Activated B cell treated with CpG ODN at 0.5 μM for 24 hours (primary cell): ENCODE data around the gene FXYD7. TPM values are rescaled to one million over a fixed set of nuclear protein-coding genes. Genes with fewer than 3 reads are reported as not detected.
A peak's percentile ranks its signal among the peaks of the same experiment; 100 is the strongest.

Experiments
- ATAC-seq: fragments of 200-7000 bp; cut with Tn5 transposase; one replicate; pipeline ENCODE4 v1.10.0; 2021; ENCODE audit warnings: low read depth, mild to moderate bottlenecking, moderate library complexity
- CTCF ChIA-PET: fragments of 350-600 bp; sonication (Branson Sonifier 250); formaldehyde crosslinking; loops from one replicate; lab custom pipeline; 2021; ENCODE audit warnings: antibody characterized with exemption; lab: Charles Lee
- POLR2A ChIA-PET: fragments of 350-600 bp; sonication (Branson Sonifier 250); formaldehyde crosslinking; loops from one replicate; lab custom pipeline; 2021; ENCODE audit warnings: antibody characterized with exemption; lab: Charles Lee
- DNase-seq: peaks from one replicate; pipeline ENCODE4 v3.0.0; 2022
- H3K27ac Mint-ChIP-seq: one replicate; pipeline ENCODE4 v1.8.0; 2020; ENCODE audit warnings: mixed read lengths
- H3K27me3 Mint-ChIP-seq: one replicate; pipeline ENCODE4 v1.8.0; 2021; ENCODE audit warnings: mixed read lengths
- H3K36me3 Mint-ChIP-seq: one replicate; pipeline ENCODE4 v1.8.0; 2021; ENCODE audit warnings: low read depth, mixed read lengths
- H3K4me1 Mint-ChIP-seq: one replicate; pipeline ENCODE4 v1.8.0; 2021; ENCODE audit warnings: mixed read lengths
- H3K4me3 Mint-ChIP-seq: one replicate; pipeline ENCODE4 v1.8.0; 2020; ENCODE audit warnings: mild to moderate bottlenecking, mixed read lengths
- H3K9me3 Mint-ChIP-seq: one replicate; pipeline ENCODE4 v1.8.0; 2020; ENCODE audit warnings: mixed read lengths
- CTCF ChIP-seq: fragments of 200-600 bp; IDR thresholded peaks from one replicate; pipeline ENCODE4 v1.8.0; 2022; ENCODE audit warnings: antibody characterized with exemption, mild to moderate bottlenecking
- intact Hi-C: fragments of 100-400 bp; cut with micrococcal nuclease; formaldehyde crosslinking; loops from one replicate; pipeline ENCODE4 v1.15.1; 2024
- total RNA-seq: library from RNA; stranded (reverse); gene quantifications from 2 replicates; pipeline ENCODE4 v1.2.3, GENCODE V29; 2022

Gene FXYD7
- total RNA-seq, 1 donor from 2014 or later, result 3.0 TPM

DNA sequence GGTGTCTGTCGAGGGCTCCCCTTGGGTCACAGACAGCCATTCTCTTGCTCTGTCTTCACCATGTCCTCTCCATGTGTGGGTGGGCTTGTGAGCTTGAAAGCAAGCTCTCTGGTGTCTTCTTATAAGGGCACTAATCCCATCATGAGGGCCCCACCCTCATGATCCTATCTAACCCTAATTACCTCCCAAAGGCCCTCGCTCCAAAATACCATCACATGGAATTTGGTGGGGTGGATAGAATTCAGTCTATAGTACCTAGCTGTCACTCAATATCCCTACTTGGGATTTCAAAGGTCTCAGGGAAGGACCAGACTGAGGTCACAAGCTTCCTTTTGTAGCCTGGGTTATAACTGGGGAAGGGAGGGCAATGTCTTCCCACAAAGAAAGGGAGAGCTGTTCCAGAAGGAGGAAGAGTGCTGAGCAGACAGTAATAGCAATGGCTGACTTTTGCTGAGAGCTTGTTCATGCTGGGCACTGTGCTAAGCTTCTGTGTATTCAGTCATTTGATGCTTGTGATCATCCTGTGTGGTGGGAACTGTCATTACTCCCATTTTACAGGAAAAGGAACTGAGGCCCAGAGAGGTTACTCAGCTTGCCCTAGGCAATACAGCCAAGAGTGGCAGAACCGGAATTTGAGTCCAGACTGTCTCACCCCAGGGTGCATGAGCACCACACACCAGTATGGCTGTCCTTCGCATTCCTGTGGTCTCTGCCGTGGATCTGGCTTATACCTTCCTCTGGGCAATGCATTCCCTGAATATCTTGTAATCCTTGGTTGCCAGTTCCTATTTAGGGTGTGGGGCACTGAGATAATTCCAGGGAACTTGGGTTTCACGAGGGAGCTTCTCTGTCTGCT, 19.6 kb downstream of the FXYD7 start:
- POLR2A ChIA-PET, result interaction anchor here (0.6 to 1.5 kb wide), 3 partner anchors 9 to 737 kb away, joined by 3 to 5 read pairs (median 4); partner anchors contain the start of gene FXYD5

GRCh38 chr19:35164418-35164817, 21.4 kb downstream of the FXYD7 start:
- H3K27ac Mint-ChIP-seq, result no peak overlapping the region
- DNase-seq, result no peak
- H3K4me1 Mint-ChIP-seq, result peaks cover 29% of the 10 kb centered on the region
- ChIA-PET POLR2A (no interaction called here), CTCF (interaction anchor here (1.7 kb wide), 1 partner anchor 22 kb away, joined by 4 read pairs; the partner anchor contains the start of gene FXYD7)
- intact Hi-C loops, result no loop called here
- no peaks in the 10 kb centered on the region for H3K27me3 Mint-ChIP-seq
- H3K9me3 Mint-ChIP-seq, result peaks cover 9% of the 10 kb centered on the region
- no peak for ATAC-seq
- no peak overlapping the region for H3K4me3 Mint-ChIP-seq
- peaks cover 93% of the 10 kb centered on the region for H3K36me3 Mint-ChIP-seq
- TF ChIP-seq CTCF, result no peak

More for the DNA sequence above, 19.6 kb downstream of the FXYD7 start:
- no peak for ATAC-seq
- no peak overlapping the region for H3K4me3 Mint-ChIP-seq
- TF ChIP-seq CTCF, result no peak
- peaks cover 9% of the 10 kb centered on the region for H3K9me3 Mint-ChIP-seq
- DNase-seq, result no peak
- intact Hi-C loops, result no loop called here
- CTCF ChIA-PET, result interaction anchor here (1.7 kb wide), 1 partner anchor 20 kb away, joined by 4 read pairs; the partner anchor contains the start of gene FXYD7
- no peak overlapping the region for H3K27ac Mint-ChIP-seq
- H3K27me3 Mint-ChIP-seq, result no peaks in the 10 kb centered on the region
- peaks cover 34% of the 10 kb centered on the region for H3K4me1 Mint-ChIP-seq
- H3K36me3 Mint-ChIP-seq, result peaks cover 99% of the 10 kb centered on the region

- TF ChIP-seq CTCF, result no peak
- Mint-ChIP-seq H3K4me3 (no peak overlapping the region), H3K27ac (peak overlapping the region; percentile 65), H3K9me3 (peaks cover 9% of the 10 kb centered on the region), H3K36me3 (peaks cover 93% of the 10 kb centered on the region), H3K4me1 (peaks cover 29% of the 10 kb centered on the region), H3K27me3 (no peaks in the 10 kb centered on the region)
- DNase-seq, result no peak
- ChIA-PET CTCF (no interaction called here), POLR2A (interaction anchor here (2.1 kb wide), 1 partner anchor 11 kb away, joined by 18 read pairs; the partner anchor contains the start of gene FXYD5)
- no peak for ATAC-seq
- intact Hi-C loops, result no loop called here
These were observed 22.4 kb downstream of the FXYD7 start for GRCh38 chr19:35165200-35166058.

DNA sequence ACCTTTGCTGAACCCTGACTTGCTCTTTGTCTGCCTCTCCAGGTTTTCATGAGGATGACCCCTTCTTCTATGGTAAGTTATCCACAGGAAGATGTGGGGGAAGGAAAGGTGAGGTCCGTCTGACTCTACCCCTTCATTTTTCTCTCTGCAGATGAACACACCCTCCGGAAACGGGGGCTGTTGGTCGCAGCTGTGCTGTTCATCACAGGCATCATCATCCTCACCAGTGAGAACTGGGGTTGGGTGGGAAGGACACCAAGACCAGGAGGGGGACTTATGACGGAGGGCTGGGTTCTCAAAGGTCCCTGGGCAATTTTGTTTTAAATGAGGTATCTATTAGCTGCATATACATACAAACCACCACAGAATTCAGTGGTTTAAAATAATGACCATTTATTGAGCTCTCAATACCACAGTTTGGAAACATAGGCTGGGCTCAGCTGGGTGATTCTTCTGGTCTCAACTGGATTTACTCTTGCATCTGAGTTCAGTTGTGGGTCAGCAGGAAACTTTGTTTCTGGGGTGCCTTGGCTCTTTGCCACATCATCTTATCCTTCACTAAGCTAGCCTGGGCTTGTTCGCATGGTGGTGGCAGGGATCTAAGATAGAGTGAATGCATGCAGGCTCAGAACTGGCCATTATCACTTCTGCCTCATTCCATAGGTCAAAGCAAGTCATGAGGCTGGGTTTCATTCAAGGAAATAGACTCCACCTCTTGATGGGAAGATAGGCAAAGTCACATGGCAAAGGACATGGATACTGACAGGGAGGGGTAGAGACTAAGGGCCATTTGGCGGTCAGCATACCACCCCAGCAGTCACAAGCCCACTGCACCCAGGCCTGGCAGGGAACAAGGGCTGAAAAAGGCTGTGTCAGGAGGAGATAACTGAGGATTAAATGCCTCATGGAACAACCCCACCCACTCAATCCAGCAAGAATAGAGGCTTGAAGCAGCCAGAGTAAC, 23.3 kb downstream of the FXYD7 start:
- intact Hi-C loops, result no loop called here
- ATAC-seq (no peak), DNase-seq (no peak)
- H3K4me3 Mint-ChIP-seq, result no peak overlapping the region
- peaks cover 9% of the 10 kb centered on the region for H3K9me3 Mint-ChIP-seq
- peaks cover 88% of the 10 kb centered on the region for H3K36me3 Mint-ChIP-seq
- ChIA-PET POLR2A (interaction anchor here (2.1 kb wide), 1 partner anchor 12 kb away, joined by 18 read pairs; the partner anchor contains the start of gene FXYD5), CTCF (no interaction called here)
- no peak for TF ChIP-seq CTCF
- peak overlapping the region; percentile 88 for H3K27ac Mint-ChIP-seq
- H3K27me3 Mint-ChIP-seq, result no peaks in the 10 kb centered on the region
- peaks cover 29% of the 10 kb centered on the region for H3K4me1 Mint-ChIP-seq
